ENCODE measurements around the gene NTPCR. TPM values are rescaled to one million over a fixed set of nuclear protein-coding genes. Genes with fewer than 3 reads are reported as not detected.
"Not testable (repeated sequence)": the region's sequence is repeated elsewhere in the genome, so short reads cannot be mapped to it uniquely, and the experiment has no call there.

The NTPCR gene
- total and polyA plus RNA-seq, 2 donors, result 50.8 to 53.7 TPM

DNA sequence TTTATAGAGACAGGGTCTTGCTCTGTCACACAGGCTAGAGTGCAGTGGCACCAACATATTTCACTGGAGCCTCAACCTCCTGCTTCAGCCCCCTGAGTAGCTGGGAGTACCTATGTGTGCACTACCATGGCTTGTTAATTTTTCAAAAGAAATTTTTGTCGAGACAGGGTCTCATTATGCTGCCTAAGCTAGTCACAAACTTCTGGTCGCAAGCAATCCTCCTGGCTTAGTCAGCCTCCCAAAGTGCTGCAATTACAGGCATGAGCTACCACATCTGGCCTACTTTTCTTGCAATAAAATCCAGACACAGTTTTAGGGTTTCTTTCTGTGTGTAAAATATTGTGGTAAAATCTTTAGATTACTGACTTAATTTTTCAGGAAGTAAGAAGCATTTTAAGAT is 27.9 kb upstream of the NTPCR start:
- 92% methylated on average over 2 of the region's 2 CpGs for WGBS
- no peak overlapping the region for H3K27ac ChIP-seq (ENCODE audit: low read depth in 1 of 2, low read length in 1 of 2)
- no peak for DNase-seq (ENCODE audit: low read depth in 6 of 9, low spot score in 9 of 9)

DNA sequence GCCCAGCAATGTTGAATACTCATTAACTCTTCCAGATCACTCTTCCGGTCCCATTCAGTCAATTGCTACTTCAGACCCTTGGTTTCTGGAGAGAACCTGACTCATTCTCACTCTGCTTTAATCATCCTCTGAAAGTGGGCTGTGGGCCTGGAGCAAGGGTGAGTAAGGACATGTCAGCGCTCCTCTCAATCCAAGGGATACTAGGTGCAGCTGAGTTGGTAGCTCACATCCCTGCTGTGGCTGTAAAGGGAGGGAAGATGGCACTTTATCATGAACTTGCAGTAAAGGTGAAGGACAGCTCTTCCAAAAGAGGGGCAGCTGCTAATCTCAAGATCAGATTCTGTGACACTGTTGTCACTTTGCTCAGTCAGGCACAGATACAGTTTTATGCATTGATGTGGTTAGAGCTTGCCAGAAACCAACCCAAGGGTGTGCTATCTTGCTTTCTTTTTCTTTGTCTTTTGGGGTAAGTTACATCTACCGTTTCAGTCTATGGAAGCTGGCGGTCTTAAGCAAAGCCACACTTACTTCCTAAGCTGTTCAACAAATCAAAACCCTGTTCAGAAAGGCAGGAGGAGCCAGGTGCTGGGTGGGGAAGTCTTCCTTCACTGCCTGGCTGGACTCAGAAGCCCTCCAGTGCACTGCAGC is 26.5 kb upstream of the NTPCR start:
- DNase-seq (ENCODE audit: low read depth in 6 of 9, low spot score in 9 of 9), result peak; percentile 61 to 95 (median 83)
- H3K27me3 ChIP-seq (ENCODE audit: control insufficient read depth in 2 of 2, insufficient read depth in 1 of 2, low read length in 1 of 2), result peaks cover 0 to 12% of the 10 kb centered on the region in 2 donors
- 32% methylated on average over 4 of the region's 4 CpGs for WGBS
- H3K27ac ChIP-seq (ENCODE audit: low read depth in 1 of 2, low read length in 1 of 2), result peak overlapping the region; percentile 58 to 73
- H3K4me3 ChIP-seq (ENCODE audit: low read length in 2 of 2), result no peak overlapping the region
- peaks cover 0 to 7% of the 10 kb centered on the region in 2 donors for H3K9me3 ChIP-seq (ENCODE audit: control insufficient read depth in 2 of 2, insufficient read depth in 1 of 2, low read length in 1 of 2)
- no peaks in the 10 kb centered on the region for H3K36me3 ChIP-seq (ENCODE audit: control insufficient read depth in 2 of 2, insufficient read depth in 2 of 2, low read length in 1 of 2)
- peaks cover 22 to 53% of the 10 kb centered on the region in 2 donors for H3K4me1 ChIP-seq (ENCODE audit: control insufficient read depth in 2 of 2, insufficient read depth in 2 of 2, low read length in 2 of 2)

More for the DNA sequence above, 27.9 kb upstream of the NTPCR start:
- Histone ChIP-seq H3K4me1 (ENCODE audit: control insufficient read depth in 2 of 2, insufficient read depth in 2 of 2, low read length in 2 of 2) (peaks cover 22 to 48% of the 10 kb centered on the region in 2 donors), H3K9me3 (ENCODE audit: control insufficient read depth in 2 of 2, insufficient read depth in 1 of 2, low read length in 1 of 2) (peaks cover 0 to 6% of the 10 kb centered on the region in 2 donors), H3K27me3 (ENCODE audit: control insufficient read depth in 2 of 2, insufficient read depth in 1 of 2, low read length in 1 of 2) (peaks cover 0 to 12% of the 10 kb centered on the region in 2 donors), H3K36me3 (ENCODE audit: control insufficient read depth in 2 of 2, insufficient read depth in 2 of 2, low read length in 1 of 2) (no peaks in the 10 kb centered on the region), H3K4me3 (ENCODE audit: low read length in 2 of 2) (no peak overlapping the region)

DNA sequence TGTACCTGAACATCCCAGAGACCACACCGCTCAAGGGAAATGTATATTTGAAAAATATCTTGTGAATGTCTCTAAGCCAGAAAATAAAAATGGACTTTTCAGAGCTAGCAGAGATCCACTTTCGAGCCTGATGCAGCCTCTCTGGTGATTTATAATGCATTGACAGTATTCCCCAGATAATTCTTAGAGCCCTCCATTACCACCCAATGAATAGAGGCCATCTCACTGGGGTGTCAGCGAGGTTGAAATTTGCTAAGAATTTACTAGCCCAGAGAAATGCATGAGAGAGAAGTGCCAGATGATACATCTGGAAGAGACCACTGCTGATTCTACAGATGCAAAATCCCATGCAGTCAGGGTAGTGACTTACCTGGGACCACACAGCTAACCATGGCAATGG is 25.5 kb upstream of the NTPCR start:
- Histone ChIP-seq H3K27ac (ENCODE audit: low read depth in 1 of 2, low read length in 1 of 2) (peak overlapping the region in 1 of 2 donors; percentile 73), H3K36me3 (ENCODE audit: control insufficient read depth in 2 of 2, insufficient read depth in 2 of 2, low read length in 1 of 2) (no peaks in the 10 kb centered on the region)
- WGBS, result 97% methylated on average over 3 of the region's 3 CpGs

DNA sequence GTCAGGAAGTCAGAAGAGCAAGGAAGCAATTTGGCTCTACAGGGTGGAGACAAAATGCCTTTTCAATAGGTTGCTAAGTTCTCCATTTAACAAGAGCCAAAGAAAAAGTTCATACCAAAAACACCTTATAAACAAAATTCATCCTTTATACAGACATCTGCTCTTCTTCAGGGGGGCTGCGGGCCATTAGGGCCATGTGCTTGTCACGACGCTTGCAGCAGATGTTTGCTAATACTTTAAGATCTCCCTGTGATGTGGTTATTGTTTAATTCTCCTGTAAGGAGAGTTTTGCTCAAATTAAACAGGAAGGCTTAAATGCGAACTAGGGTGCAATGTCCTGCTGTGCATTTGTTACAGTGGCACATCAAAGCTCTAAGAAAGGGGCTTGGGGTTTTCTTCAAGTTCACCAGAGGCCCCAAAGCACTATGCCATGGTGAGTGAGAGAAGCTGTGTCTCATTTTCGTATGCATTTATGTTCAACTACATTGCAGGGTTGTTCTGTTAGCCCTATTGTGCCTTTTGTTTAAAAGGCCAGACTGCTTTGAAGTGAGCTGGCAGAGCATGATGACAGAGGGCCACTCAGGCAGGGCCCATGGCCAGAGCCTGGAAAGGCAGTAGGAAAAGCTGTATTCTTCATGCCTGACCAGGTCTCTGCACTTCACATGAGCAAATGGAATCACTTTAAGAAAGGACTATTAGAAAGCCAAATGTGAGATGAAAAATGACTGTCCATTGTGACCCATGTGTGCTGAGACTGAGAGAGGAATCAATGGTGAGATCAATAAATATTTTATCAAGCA is 24.8 kb upstream of the NTPCR start:
- Histone ChIP-seq H3K4me1 (ENCODE audit: control insufficient read depth in 2 of 2, insufficient read depth in 2 of 2, low read length in 2 of 2) (peaks cover 22 to 54% of the 10 kb centered on the region in 2 donors), H3K9me3 (ENCODE audit: control insufficient read depth in 2 of 2, insufficient read depth in 1 of 2, low read length in 1 of 2) (peaks cover 0 to 7% of the 10 kb centered on the region in 2 donors), H3K4me3 (ENCODE audit: low read length in 2 of 2) (no peak overlapping the region), H3K36me3 (ENCODE audit: control insufficient read depth in 2 of 2, insufficient read depth in 2 of 2, low read length in 1 of 2) (no peaks in the 10 kb centered on the region), H3K27me3 (ENCODE audit: control insufficient read depth in 2 of 2, insufficient read depth in 1 of 2, low read length in 1 of 2) (peaks cover 0 to 12% of the 10 kb centered on the region in 2 donors), H3K27ac (ENCODE audit: low read depth in 1 of 2, low read length in 1 of 2) (peak overlapping the region in 1 of 2 donors; percentile 73)
- WGBS, result 19% methylated on average over 5 of the region's 5 CpGs
- DNase-seq (ENCODE audit: low read depth in 6 of 9, low spot score in 9 of 9), result peak in 3 of 9 donors; percentile 46 to 88 (median 50)

More for the DNA sequence above, 25.5 kb upstream of the NTPCR start:
- H3K4me1 ChIP-seq (ENCODE audit: control insufficient read depth in 2 of 2, insufficient read depth in 2 of 2, low read length in 2 of 2), result peaks cover 22 to 53% of the 10 kb centered on the region in 2 donors
- no peak overlapping the region for H3K4me3 ChIP-seq (ENCODE audit: low read length in 2 of 2)
- peaks cover 0 to 7% of the 10 kb centered on the region in 2 donors for H3K9me3 ChIP-seq (ENCODE audit: control insufficient read depth in 2 of 2, insufficient read depth in 1 of 2, low read length in 1 of 2)
- peaks cover 0 to 12% of the 10 kb centered on the region in 2 donors for H3K27me3 ChIP-seq (ENCODE audit: control insufficient read depth in 2 of 2, insufficient read depth in 1 of 2, low read length in 1 of 2)
- DNase-seq (ENCODE audit: low read depth in 6 of 9, low spot score in 9 of 9), result no peak

DNA sequence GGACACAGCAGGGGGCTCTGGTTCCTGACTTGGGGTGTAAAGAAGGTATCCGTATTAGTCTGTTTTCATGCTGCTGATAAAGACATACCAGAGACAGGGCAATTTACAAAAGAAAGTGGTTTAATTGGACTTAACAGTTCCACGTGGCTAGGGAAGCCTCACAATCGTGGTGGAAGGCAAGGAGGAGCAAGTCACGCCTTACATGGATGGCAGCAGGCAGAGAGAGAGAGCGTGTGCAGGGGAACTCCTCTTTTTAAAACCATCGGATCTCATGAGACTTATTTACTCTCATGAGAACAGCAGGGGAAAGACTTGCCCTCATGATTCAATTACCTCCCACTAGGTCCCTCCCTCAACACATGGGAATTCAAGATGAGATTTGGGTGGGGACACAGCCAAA is 23.2 kb upstream of the NTPCR start:
- H3K27ac ChIP-seq (ENCODE audit: low read depth in 1 of 2, low read length in 1 of 2); H3K36me3 ChIP-seq (ENCODE audit: control insufficient read depth in 2 of 2, insufficient read depth in 2 of 2, low read length in 1 of 2); H3K9me3 ChIP-seq (ENCODE audit: control insufficient read depth in 2 of 2, insufficient read depth in 1 of 2, low read length in 1 of 2); H3K27me3 ChIP-seq (ENCODE audit: control insufficient read depth in 2 of 2, insufficient read depth in 1 of 2, low read length in 1 of 2); H3K4me3 ChIP-seq (ENCODE audit: low read length in 2 of 2); DNase-seq (ENCODE audit: low read depth in 6 of 9, low spot score in 9 of 9): not testable (repeated sequence)
- peaks cover 26 to 64% of the 10 kb centered on the region in 2 donors for H3K4me1 ChIP-seq (ENCODE audit: control insufficient read depth in 2 of 2, insufficient read depth in 2 of 2, low read length in 2 of 2)
- 92% methylated on average over 6 of the region's 6 CpGs for WGBS

DNA sequence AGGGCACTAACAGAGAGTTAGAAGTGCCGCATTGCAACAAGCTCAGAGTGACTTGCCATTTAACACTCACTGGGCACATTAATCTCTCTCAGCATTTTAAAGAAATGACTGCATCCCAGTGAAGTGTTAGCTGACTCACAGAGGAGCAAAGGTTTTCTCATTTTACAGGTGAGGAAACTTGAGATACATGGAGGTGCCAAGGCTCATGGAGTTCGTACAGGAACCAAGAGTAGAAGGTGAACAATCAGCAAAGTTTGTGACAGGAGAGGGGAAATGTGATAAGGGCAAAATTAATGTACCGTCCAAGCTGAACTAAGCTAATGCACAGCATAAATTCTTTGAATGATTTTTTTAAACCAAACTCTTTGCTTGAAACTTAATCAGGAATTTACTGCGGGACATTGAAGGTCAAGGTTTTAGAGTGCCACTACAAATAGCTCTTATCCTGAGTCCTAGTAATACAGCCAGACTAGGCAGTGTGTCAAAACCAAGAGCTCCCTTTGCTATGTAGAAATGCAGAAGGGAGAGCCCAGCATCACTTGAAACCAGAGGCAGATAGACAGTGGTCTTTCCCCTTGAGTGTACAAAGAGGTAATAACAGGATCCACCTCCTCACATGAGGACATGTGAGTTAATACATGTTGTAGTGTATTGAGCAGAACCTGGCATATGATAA is 22.4 kb upstream of the NTPCR start:
- DNase-seq (ENCODE audit: low read depth in 6 of 9, low spot score in 9 of 9), result no peak
- WGBS, result 91% methylated on average over 4 of the region's 4 CpGs
- Histone ChIP-seq H3K4me3 (ENCODE audit: low read length in 2 of 2) (no peak overlapping the region), H3K27ac (ENCODE audit: low read depth in 1 of 2, low read length in 1 of 2) (no peak overlapping the region), H3K9me3 (ENCODE audit: control insufficient read depth in 2 of 2, insufficient read depth in 1 of 2, low read length in 1 of 2) (peaks cover 0 to 7% of the 10 kb centered on the region in 2 donors), H3K4me1 (ENCODE audit: control insufficient read depth in 2 of 2, insufficient read depth in 2 of 2, low read length in 2 of 2) (peaks cover 26 to 59% of the 10 kb centered on the region in 2 donors), H3K27me3 (ENCODE audit: control insufficient read depth in 2 of 2, insufficient read depth in 1 of 2, low read length in 1 of 2) (peaks cover 0 to 8% of the 10 kb centered on the region in 2 donors), H3K36me3 (ENCODE audit: control insufficient read depth in 2 of 2, insufficient read depth in 2 of 2, low read length in 1 of 2) (no peaks in the 10 kb centered on the region)

DNA sequence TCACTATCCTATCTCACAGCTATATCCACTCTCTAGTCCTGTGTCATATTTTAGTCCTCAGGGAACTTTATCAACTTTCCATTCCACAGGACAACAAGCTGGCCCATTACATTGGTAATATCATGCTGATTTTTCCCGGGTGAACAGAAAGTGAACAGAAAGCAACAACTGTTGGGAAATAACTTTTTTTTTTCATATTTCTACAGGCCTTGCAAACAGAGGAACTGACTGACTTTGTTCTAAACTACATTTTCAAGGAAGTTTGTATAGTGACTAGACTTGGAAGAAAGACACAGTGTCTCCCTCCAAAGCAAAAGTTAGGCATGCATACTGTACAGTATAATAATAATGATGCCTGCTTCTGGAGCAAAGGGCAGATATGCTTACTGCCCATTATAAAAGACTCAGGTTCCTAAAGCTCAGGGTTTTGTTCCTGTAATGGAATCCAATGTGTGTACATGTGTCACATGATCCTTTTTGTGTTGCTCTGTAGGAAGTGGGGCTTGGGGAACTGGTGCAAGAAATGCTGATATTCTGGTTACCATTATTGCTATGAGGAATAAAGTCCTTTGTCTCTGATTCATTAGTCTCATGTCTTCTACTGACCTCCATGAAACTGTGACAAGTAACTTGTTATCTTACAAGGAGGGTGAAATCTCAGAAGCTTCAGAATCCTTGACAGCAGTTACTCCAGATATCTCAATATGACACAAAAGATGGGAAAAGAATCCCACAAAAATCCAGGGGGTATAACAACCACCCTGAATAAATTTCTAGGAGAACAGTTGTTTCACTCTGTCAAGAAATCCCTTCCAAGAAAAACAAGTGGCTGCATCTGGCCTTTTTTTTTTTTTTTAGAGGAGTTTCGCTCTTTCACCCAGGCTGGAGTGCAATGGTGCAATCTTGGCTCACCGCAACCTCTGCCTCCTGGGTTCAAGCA is 17.7 kb upstream of the NTPCR start:
- no peak overlapping the region for H3K4me3 ChIP-seq (ENCODE audit: low read length in 2 of 2)
- no peaks in the 10 kb centered on the region for H3K9me3 ChIP-seq (ENCODE audit: control insufficient read depth in 2 of 2, insufficient read depth in 1 of 2, low read length in 1 of 2)
- DNase-seq (ENCODE audit: low read depth in 6 of 9, low spot score in 9 of 9), result no peak
- no peaks in the 10 kb centered on the region for H3K27me3 ChIP-seq (ENCODE audit: control insufficient read depth in 2 of 2, insufficient read depth in 1 of 2, low read length in 1 of 2)
- H3K27ac ChIP-seq (ENCODE audit: low read depth in 1 of 2, low read length in 1 of 2), result no peak overlapping the region
- WGBS, result 98% methylated on average over 3 of the region's 3 CpGs
- peaks cover 6 to 37% of the 10 kb centered on the region in 2 donors for H3K4me1 ChIP-seq (ENCODE audit: control insufficient read depth in 2 of 2, insufficient read depth in 2 of 2, low read length in 2 of 2)
- H3K36me3 ChIP-seq (ENCODE audit: control insufficient read depth in 2 of 2, insufficient read depth in 2 of 2, low read length in 1 of 2), result no peaks in the 10 kb centered on the region

DNA sequence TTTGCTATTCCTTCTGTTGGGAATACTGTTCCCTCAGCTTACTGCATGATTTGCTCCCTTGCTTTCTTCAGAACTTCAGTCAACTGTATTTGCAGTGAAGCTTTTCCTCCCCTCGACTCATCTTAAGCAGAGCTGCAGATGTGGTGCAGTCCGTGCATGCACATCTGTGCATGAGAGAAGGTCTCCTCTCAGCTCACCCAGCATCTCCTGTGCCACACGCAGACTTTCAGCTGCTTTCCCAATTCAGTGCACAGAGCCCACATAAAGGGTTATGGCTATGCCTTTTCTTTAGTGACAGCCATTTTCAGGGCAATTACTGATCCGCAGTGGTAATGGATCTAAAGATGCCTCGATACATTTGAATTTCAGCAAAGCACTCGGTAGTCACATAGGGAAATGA is 13.5 kb upstream of the NTPCR start:
- Histone ChIP-seq H3K27me3 (ENCODE audit: control insufficient read depth in 2 of 2, insufficient read depth in 1 of 2, low read length in 1 of 2) (no peaks in the 10 kb centered on the region), H3K27ac (ENCODE audit: low read depth in 1 of 2, low read length in 1 of 2) (no peak overlapping the region), H3K4me3 (ENCODE audit: low read length in 2 of 2) (no peak overlapping the region), H3K9me3 (ENCODE audit: control insufficient read depth in 2 of 2, insufficient read depth in 1 of 2, low read length in 1 of 2) (no peaks in the 10 kb centered on the region), H3K4me1 (ENCODE audit: control insufficient read depth in 2 of 2, insufficient read depth in 2 of 2, low read length in 2 of 2) (peaks cover 2 to 23% of the 10 kb centered on the region in 2 donors), H3K36me3 (ENCODE audit: control insufficient read depth in 2 of 2, insufficient read depth in 2 of 2, low read length in 1 of 2) (no peaks in the 10 kb centered on the region)
- DNase-seq (ENCODE audit: low read depth in 6 of 9, low spot score in 9 of 9), result peak in 1 of 9 donors; percentile 59
- 83% methylated on average over 6 of the region's 6 CpGs for WGBS
